Stomach (tissue), 4 donors: ENCODE results near the gene CNEP1R1.

Experiments
- CTCF ChIP-seq, 7 experiments: fragments of 450-650 bp in 4 of 7; fragments of 200-600 bp in 3 of 7; sonication (generic) in 3 of 7; IDR thresholded peaks; one replicate each; pipeline ENCODE4 v1.5.1; 2016 to 2019; ENCODE audit warnings: antibody characterized with exemption in 7 of 7, control low read depth in 2 of 7, mild to moderate bottlenecking in 1 of 7
- EP300 ChIP-seq: sonication (generic); formaldehyde crosslinking; IDR thresholded peaks from one replicate; pipeline ENCODE4 v1.6.1; 2017; ENCODE audit warnings: antibody characterized with exemption

- no peak for TF ChIP-seq CTCF (IDR thresholded peaks at IDR 0.05)
- TF ChIP-seq EP300, result no peak
Measured at GRCh38 chr16:50035468-50035992, 10.5 kb downstream of the CNEP1R1 start.
